NB4 (cell line): ENCODE measurements around the gene NR5A1.

Source experiments
- POLR2A ChIP-seq: IDR thresholded peaks from 2 replicates; pipeline ENCODE4 v1.6.1; 2011; ENCODE audit warnings: mild to moderate bottlenecking; ENCODE audit not compliant: insufficient read length; ENCODE audit errors: extremely low read depth
- TF ChIP-seq, protein P1 (sequence below): IDR thresholded peaks from one replicate; pipeline ENCODE4 v1.5.1; 2012; ENCODE audit warnings: low read depth, low read length
- TF ChIP-seq, protein P2 (sequence below): IDR thresholded peaks from 2 replicates; pipeline ENCODE4 v1.6.1; 2011; ENCODE audit warnings: low read depth, low read length

DNA sequence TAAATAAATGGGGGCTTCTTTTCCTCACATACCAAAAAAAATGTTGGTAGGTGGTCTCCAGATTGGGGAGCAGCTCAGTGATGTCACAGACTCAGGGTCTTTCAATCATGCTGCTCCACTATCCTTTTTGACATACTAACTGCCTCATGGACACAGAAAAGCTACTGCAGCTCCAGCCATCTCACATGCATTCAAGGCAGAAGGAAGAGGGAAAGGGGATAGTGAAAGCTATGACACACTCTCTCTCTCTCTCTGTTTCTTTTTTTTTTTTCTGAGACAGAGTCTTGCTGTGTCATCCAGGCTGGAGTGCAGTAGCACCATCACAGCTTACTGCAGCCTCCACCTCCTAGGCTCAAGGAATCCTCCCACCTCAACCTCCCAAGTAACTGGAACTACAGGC lies 64.8 kb downstream of the NR5A1 start:
- TF ChIP-seq, protein P1, sequence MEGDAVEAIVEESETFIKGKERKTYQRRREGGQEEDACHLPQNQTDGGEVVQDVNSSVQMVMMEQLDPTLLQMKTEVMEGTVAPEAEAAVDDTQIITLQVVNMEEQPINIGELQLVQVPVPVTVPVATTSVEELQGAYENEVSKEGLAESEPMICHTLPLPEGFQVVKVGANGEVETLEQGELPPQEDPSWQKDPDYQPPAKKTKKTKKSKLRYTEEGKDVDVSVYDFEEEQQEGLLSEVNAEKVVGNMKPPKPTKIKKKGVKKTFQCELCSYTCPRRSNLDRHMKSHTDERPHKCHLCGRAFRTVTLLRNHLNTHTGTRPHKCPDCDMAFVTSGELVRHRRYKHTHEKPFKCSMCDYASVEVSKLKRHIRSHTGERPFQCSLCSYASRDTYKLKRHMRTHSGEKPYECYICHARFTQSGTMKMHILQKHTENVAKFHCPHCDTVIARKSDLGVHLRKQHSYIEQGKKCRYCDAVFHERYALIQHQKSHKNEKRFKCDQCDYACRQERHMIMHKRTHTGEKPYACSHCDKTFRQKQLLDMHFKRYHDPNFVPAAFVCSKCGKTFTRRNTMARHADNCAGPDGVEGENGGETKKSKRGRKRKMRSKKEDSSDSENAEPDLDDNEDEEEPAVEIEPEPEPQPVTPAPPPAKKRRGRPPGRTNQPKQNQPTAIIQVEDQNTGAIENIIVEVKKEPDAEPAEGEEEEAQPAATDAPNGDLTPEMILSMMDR = no peak
- TF ChIP-seq, protein P2, sequence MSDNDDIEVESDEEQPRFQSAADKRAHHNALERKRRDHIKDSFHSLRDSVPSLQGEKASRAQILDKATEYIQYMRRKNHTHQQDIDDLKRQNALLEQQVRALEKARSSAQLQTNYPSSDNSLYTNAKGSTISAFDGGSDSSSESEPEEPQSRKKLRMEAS = no peak
- TF ChIP-seq POLR2A = no peak
